GM23338 (cell line): ENCODE results near the gene DDR2. TPM values are rescaled to one million over a fixed set of nuclear protein-coding genes. Genes with fewer than 3 reads are reported as not detected.
A peak's percentile ranks its signal among the peaks of the same experiment; 100 is the strongest.

Source experiments
- ATAC-seq: fragments of 200-7000 bp; cut with Tn5 transposase; 3 replicates; pipeline ENCODE4 v1.9.1; 2020
- DNase-seq: peaks from one replicate; pipeline ENCODE4 v3.0.0-alpha.2; 2015; ENCODE audit warnings: low spot score
- H2AFZ ChIP-seq: fragments of 200-600 bp; sonication (generic); 2 replicates; pipeline ENCODE4 v1.8.0; 2016; ENCODE audit warnings: antibody characterized with exemption, mild to moderate bottlenecking, moderate library complexity
- H3F3A ChIP-seq: fragments of 200-600 bp; sonication (generic); replicated peaks from 2 replicates; pipeline ENCODE4 v1.8.0; 2017; ENCODE audit warnings: antibody characterized with exemption, mixed run types, low read depth
- H3K27ac ChIP-seq: fragments of 200-600 bp; sonication (generic); 2 replicates; pipeline ENCODE4 v1.6.1; 2016; ENCODE audit warnings: low read depth
- H3K27me3 ChIP-seq: fragments of 200-600 bp; sonication (generic); 2 replicates; pipeline ENCODE4 v1.8.0; 2016; ENCODE audit warnings: mild to moderate bottlenecking, mixed run types, moderate library complexity; ENCODE audit not compliant: insufficient read depth
- H3K36me3 ChIP-seq: fragments of 200-600 bp; sonication (generic); 2 replicates; pipeline ENCODE4 v1.8.0; 2016; ENCODE audit warnings: mild to moderate bottlenecking; ENCODE audit not compliant: insufficient read depth
- H3K4me1 ChIP-seq: fragments of 200-600 bp; sonication (generic); 2 replicates; pipeline ENCODE4 v1.8.0; 2016; ENCODE audit warnings: mild to moderate bottlenecking, moderate library complexity; ENCODE audit not compliant: insufficient read depth
- H3K4me2 ChIP-seq: fragments of 200-600 bp; sonication (generic); 2 replicates; pipeline ENCODE4 v1.7.1; 2017; ENCODE audit warnings: mixed run types
- H3K4me3 ChIP-seq: fragments of 200-600 bp; sonication (generic); 2 replicates; pipeline ENCODE4 v1.6.1; 2016; ENCODE audit warnings: mixed run types
- H3K79me2 ChIP-seq: fragments of 200-600 bp; sonication (generic); replicated peaks from 2 replicates; pipeline ENCODE4 v1.8.0; 2017; ENCODE audit warnings: mild to moderate bottlenecking; ENCODE audit not compliant: insufficient read depth
- H3K9me2 ChIP-seq: fragments of 200-600 bp; sonication (generic); 2 replicates; pipeline ENCODE4 v1.8.0; 2017; ENCODE audit not compliant: insufficient read depth
- H4K20me1 ChIP-seq: fragments of 200-600 bp; sonication (generic); replicated peaks from 2 replicates; pipeline ENCODE4 v1.8.0; 2017; ENCODE audit warnings: mild to moderate bottlenecking; ENCODE audit not compliant: insufficient read depth
- H3K27ac Mint-ChIP-seq: 2 replicates; pipeline ENCODE4 v1.8.0; 2020; ENCODE audit warnings: inconsistent platforms, mild to moderate bottlenecking, moderate library complexity, mixed read lengths
- H3K27me3 Mint-ChIP-seq: 3 replicates; pipeline ENCODE4 v1.8.0; 2022; ENCODE audit warnings: low read depth, mild to moderate bottlenecking, moderate library complexity, mixed read lengths, inconsistent platforms; ENCODE audit not compliant: insufficient read depth, poor library complexity
- H3K36me3 Mint-ChIP-seq: 3 replicates; pipeline ENCODE4 v1.8.0; 2021; ENCODE audit warnings: low read depth, mild to moderate bottlenecking, inconsistent platforms, moderate library complexity, mixed read lengths
- H3K4me1 Mint-ChIP-seq: 3 replicates; pipeline ENCODE4 v1.8.0; 2020; ENCODE audit warnings: mild to moderate bottlenecking, inconsistent platforms, mixed read lengths
- H3K4me3 Mint-ChIP-seq: 3 replicates; pipeline ENCODE4 v1.8.0; 2021; ENCODE audit warnings: moderate library complexity, mild to moderate bottlenecking, inconsistent platforms, mixed read lengths
- H3K9me3 Mint-ChIP-seq: 3 replicates; pipeline ENCODE4 v1.8.0; 2020; ENCODE audit warnings: moderate library complexity, mild to moderate bottlenecking, inconsistent platforms, mixed read lengths
- EZH2phosphoT487 ChIP-seq: fragments of 200-600 bp; sonication (generic); IDR thresholded peaks from one replicate; pipeline ENCODE4 v1.8.1; 2018; ENCODE audit warnings: antibody characterized with exemption; ENCODE audit not compliant: unreplicated experiment
- JUNB ChIP-seq: IDR thresholded peaks from one replicate; pipeline ENCODE4 v1.6.1; 2016; ENCODE audit warnings: antibody characterized with exemption; ENCODE audit not compliant: unreplicated experiment
- NANOG ChIP-seq: IDR thresholded peaks from 2 replicates; pipeline ENCODE4 v1.6.1; 2016; ENCODE audit warnings: antibody characterized with exemption, borderline replicate concordance
- POLR2AphosphoS5 ChIP-seq: IDR thresholded peaks from 2 replicates; pipeline ENCODE4 v1.6.1; 2016; ENCODE audit warnings: antibody characterized with exemption, low read depth
- STAT1 ChIP-seq: IDR thresholded peaks from one replicate; pipeline ENCODE4 v1.6.1; 2016; ENCODE audit warnings: antibody characterized with exemption; ENCODE audit not compliant: unreplicated experiment
- ZNF331 ChIP-seq: fragments of 250-450 bp; sonication (Bioruptor Pico); IDR thresholded peaks from 2 replicates; pipeline ENCODE4 v1.5.0; 2020; ENCODE audit warnings: low read depth, mild to moderate bottlenecking, moderate library complexity
- polyA plus RNA-seq: library from polyadenylated mRNA; unstranded; fragments of >200 nt; fragmentation: Nextera tagmentation; extraction: Ambion mirVana; gene quantifications from 2 replicates; pipeline ENCODE4 v1.2.1, GENCODE V29; 2016
- total RNA-seq: library from RNA; depleted of rRNA; stranded (reverse); fragments of >200 nt; shearing (Covaris generic); gene quantifications from 2 replicates; pipeline ENCODE4 v1.2.3, GENCODE V29; 2014
- TF ChIP-seq, protein P1 (sequence below): fragments of 250-450 bp; sonication (Bioruptor Pico); IDR thresholded peaks from 2 replicates; pipeline ENCODE4 v1.5.0; 2020; ENCODE audit warnings: mild to moderate bottlenecking, moderate library complexity
- TF ChIP-seq, protein P2 (sequence below), 2 experiments: fragments of 200-600 bp in 1 of 2; sonication (generic) in 1 of 2; conservative IDR thresholded peaks; 2 replicates each; pipeline versions ENCODE4 v1.5.1 to v1.6.1; 2016 to 2017; ENCODE audit warnings: antibody characterized with exemption in 2 of 2, low read depth in 2 of 2, mild to moderate bottlenecking in 2 of 2, moderate library complexity in 1 of 2

DDR2 gene
- total and polyA plus RNA-seq, 2 experiments from 2014 or later = 0.66 to 1.8 TPM

DNA sequence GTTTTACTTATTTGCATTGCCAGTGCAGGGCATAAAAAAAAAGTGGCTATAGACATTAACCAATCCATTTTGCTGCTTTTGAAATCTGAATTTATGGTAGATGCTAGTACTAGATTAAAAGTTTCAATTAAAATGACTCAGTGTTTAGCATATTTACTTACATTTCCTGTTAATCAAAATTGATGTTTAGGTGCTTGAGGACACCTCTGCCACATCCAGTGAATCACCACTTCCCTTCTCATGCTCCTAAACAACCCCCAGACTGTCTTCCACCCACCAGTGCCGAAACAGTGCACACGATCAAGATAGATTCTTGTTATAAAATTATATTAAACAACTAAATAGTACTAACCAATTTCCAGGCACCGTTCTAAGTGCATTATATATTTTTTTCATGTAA, 191.0 kb downstream of the DDR2 start:
- ATAC-seq (no peak), DNase-seq (no peak)
- no peak overlapping the region for H3K27ac ChIP-seq
- H2AFZ ChIP-seq = peak overlapping the region; percentile 99
- peak overlapping the region; percentile 94; the same call in 2 of the 3 replicates for H3K4me3 Mint-ChIP-seq
- no peaks in the 10 kb centered on the region for H3F3A ChIP-seq
- peaks cover 16% of the 10 kb centered on the region for H3K4me1 ChIP-seq
- no peaks in the 10 kb centered on the region for H3K9me3 Mint-ChIP-seq
- no peaks in the 10 kb centered on the region for H3K9me2 ChIP-seq
- H3K4me1 Mint-ChIP-seq = peaks cover 13% of the 10 kb centered on the region
- peak overlapping the region; percentile 84 for H3K4me3 ChIP-seq
- no peaks in the 10 kb centered on the region for H3K36me3 Mint-ChIP-seq
- H3K27ac Mint-ChIP-seq = no peak overlapping the region
- no peaks in the 10 kb centered on the region for H4K20me1 ChIP-seq
- H3K36me3 ChIP-seq = no peaks in the 10 kb centered on the region
- peaks cover 2% of the 10 kb centered on the region for H3K27me3 Mint-ChIP-seq
- no peaks in the 10 kb centered on the region for H3K79me2 ChIP-seq
- H3K4me2 ChIP-seq = peak overlapping the region; percentile 92
- TF ChIP-seq STAT1 (no peak), NANOG (no peak), ZNF331 (no peak), EZH2phosphoT487 (no peak), JUNB (no peak), POLR2AphosphoS5 (no peak)
- TF ChIP-seq, protein P1, sequence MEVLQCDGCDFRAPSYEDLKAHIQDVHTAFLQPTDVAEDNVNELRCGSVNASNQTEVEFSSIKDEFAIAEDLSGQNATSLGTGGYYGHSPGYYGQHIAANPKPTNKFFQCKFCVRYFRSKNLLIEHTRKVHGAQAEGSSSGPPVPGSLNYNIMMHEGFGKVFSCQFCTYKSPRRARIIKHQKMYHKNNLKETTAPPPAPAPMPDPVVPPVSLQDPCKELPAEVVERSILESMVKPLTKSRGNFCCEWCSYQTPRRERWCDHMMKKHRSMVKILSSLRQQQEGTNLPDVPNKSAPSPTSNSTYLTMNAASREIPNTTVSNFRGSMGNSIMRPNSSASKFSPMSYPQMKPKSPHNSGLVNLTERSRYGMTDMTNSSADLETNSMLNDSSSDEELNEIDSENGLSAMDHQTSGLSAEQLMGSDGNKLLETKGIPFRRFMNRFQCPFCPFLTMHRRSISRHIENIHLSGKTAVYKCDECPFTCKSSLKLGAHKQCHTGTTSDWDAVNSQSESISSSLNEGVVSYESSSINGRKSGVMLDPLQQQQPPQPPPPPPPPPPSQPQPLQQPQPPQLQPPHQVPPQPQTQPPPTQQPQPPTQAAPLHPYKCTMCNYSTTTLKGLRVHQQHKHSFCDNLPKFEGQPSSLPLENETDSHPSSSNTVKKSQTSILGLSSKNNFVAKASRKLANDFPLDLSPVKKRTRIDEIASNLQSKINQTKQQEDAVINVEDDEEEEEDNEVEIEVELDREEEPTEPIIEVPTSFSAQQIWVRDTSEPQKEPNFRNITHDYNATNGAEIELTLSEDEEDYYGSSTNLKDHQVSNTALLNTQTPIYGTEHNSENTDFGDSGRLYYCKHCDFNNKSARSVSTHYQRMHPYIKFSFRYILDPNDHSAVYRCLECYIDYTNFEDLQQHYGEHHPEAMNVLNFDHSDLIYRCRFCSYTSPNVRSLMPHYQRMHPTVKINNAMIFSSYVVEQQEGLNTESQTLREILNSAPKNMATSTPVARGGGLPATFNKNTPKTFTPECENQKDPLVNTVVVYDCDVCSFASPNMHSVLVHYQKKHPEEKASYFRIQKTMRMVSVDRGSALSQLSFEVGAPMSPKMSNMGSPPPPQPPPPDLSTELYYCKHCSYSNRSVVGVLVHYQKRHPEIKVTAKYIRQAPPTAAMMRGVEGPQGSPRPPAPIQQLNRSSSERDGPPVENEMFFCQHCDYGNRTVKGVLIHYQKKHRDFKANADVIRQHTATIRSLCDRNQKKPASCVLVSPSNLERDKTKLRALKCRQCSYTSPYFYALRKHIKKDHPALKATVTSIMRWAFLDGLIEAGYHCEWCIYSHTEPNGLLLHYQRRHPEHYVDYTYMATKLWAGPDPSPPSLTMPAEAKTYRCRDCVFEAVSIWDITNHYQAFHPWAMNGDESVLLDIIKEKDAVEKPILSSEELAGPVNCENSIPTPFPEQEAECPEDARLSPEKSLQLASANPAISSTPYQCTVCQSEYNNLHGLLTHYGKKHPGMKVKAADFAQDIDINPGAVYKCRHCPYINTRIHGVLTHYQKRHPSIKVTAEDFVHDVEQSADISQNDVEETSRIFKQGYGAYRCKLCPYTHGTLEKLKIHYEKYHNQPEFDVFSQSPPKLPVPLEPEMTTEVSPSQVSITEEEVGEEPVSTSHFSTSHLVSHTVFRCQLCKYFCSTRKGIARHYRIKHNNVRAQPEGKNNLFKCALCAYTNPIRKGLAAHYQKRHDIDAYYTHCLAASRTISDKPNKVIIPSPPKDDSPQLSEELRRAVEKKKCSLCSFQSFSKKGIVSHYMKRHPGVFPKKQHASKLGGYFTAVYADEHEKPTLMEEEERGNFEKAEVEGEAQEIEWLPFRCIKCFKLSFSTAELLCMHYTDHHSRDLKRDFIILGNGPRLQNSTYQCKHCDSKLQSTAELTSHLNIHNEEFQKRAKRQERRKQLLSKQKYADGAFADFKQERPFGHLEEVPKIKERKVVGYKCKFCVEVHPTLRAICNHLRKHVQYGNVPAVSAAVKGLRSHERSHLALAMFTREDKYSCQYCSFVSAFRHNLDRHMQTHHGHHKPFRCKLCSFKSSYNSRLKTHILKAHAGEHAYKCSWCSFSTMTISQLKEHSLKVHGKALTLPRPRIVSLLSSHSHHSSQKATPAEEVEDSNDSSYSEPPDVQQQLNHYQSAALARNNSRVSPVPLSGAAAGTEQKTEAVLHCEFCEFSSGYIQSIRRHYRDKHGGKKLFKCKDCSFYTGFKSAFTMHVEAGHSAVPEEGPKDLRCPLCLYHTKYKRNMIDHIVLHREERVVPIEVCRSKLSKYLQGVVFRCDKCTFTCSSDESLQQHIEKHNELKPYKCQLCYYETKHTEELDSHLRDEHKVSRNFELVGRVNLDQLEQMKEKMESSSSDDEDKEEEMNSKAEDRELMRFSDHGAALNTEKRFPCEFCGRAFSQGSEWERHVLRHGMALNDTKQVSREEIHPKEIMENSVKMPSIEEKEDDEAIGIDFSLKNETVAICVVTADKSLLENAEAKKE (CRISPR knock-in tag) = no peak
- TF ChIP-seq, protein P2, sequence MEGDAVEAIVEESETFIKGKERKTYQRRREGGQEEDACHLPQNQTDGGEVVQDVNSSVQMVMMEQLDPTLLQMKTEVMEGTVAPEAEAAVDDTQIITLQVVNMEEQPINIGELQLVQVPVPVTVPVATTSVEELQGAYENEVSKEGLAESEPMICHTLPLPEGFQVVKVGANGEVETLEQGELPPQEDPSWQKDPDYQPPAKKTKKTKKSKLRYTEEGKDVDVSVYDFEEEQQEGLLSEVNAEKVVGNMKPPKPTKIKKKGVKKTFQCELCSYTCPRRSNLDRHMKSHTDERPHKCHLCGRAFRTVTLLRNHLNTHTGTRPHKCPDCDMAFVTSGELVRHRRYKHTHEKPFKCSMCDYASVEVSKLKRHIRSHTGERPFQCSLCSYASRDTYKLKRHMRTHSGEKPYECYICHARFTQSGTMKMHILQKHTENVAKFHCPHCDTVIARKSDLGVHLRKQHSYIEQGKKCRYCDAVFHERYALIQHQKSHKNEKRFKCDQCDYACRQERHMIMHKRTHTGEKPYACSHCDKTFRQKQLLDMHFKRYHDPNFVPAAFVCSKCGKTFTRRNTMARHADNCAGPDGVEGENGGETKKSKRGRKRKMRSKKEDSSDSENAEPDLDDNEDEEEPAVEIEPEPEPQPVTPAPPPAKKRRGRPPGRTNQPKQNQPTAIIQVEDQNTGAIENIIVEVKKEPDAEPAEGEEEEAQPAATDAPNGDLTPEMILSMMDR (conservative IDR thresholded peaks at IDR 0.05; ENCODE audit: low read depth in 2 of 2) = no peak
- no peaks in the 10 kb centered on the region; the same call in 1 of the 2 replicates for H3K27me3 ChIP-seq
